ENCODE measurements around the gene RPS3A. TPM values are rescaled to one million over a fixed set of nuclear protein-coding genes. Genes with fewer than 3 reads are reported as not detected.

RPS3A gene
- total and polyA plus RNA-seq, 2 of the 13 experiments (the other 11 are each of a cell fraction or from before 2014, with no cell fraction given), result 3,332 to 3,626 TPM

- TF ChIP-seq PAXIP1 (CRISPR knock-in tag; conservative IDR thresholded peaks at IDR 0.05) (peak; percentile 72), MTA1 (CRISPR knock-in tag; IDR thresholded peaks at IDR 0.05; ENCODE audit: borderline replicate concordance) (peak; percentile 24; the same call in 1 of the 2 replicates), SIX1 (CRISPR knock-in tag; IDR thresholded peaks at IDR 0.05; ENCODE audit: borderline replicate concordance) (peak; percentile 47; the same call in 1 of the 2 replicates), ZNF883 (CRISPR knock-in tag; IDR thresholded peaks at IDR 0.05; ENCODE audit: not compliant biosample characterization) (peak; percentile 94), ATF1 (CRISPR knock-in tag; IDR thresholded peaks at IDR 0.05) (no peak; the same call in none of the 2 replicates), MED13 (CRISPR knock-in tag; IDR thresholded peaks at IDR 0.05) (peak; percentile 93), ZNF75D (CRISPR knock-in tag; IDR thresholded peaks at IDR 0.05; ENCODE audit: borderline replicate concordance) (no peak), SKI (IDR thresholded peaks at IDR 0.05; ENCODE audit: partially characterized antibody) (peak; percentile 73), ZNF275 (CRISPR knock-in tag; IDR thresholded peaks at IDR 0.05; ENCODE audit: borderline replicate concordance) (peak; percentile 88; the same call in 1 of the 2 replicates), ZMYM2 (CRISPR knock-in tag; IDR thresholded peaks at IDR 0.05) (no peak; the same call in 1 of the 2 replicates), ATRX (CRISPR knock-in tag; IDR thresholded peaks at IDR 0.05; ENCODE audit: borderline replicate concordance) (no peak), E2F1 (CRISPR knock-in tag; IDR thresholded peaks at IDR 0.05) (peak; percentile 69), ZNF549 (CRISPR knock-in tag; IDR thresholded peaks at IDR 0.05) (0 out of 2 replicates have a peak, but pooled peaks have one; percentile 50), ZNF678 (CRISPR knock-in tag; IDR thresholded peaks at IDR 0.05) (no peak), ZKSCAN8 (CRISPR knock-in tag; IDR thresholded peaks at IDR 0.05; ENCODE audit: borderline replicate concordance) (peak; percentile 59; the same call in 1 of the 2 replicates), TCF12 (IDR thresholded peaks at IDR 0.05) (no peak), TCF12 (CRISPR knock-in tag; IDR thresholded peaks at IDR 0.05) (0 out of 2 replicates have a peak, but pooled peaks have one; percentile 70), TFE3 (CRISPR knock-in tag; IDR thresholded peaks at IDR 0.05) (peak; percentile 67), ZNF782 (CRISPR knock-in tag; IDR thresholded peaks at IDR 0.05; ENCODE audit: borderline replicate concordance) (peak; percentile 84; the same call in 1 of the 2 replicates), ZNF460 (CRISPR knock-in tag; IDR thresholded peaks at IDR 0.05; ENCODE audit: borderline replicate concordance) (peak; percentile 78; the same call in 1 of the 2 replicates), CC2D1A (CRISPR knock-in tag; IDR thresholded peaks at IDR 0.05) (0 out of 2 replicates have a peak, but pooled peaks have one; percentile 15), ZFP37 (CRISPR knock-in tag; IDR thresholded peaks at IDR 0.05; ENCODE audit: borderline replicate concordance) (0 out of 2 replicates have a peak, but pooled peaks have one; percentile 53)
Observed at GRCh38 chr4:151099229-151099975, at the start of gene RPS3A (continued).
